Globus pallidus (tissue), 1 donor: ENCODE data around the gene B4GALT2.

Source experiments
- DNase-seq: peaks from one replicate; pipeline ENCODE4 v3.0.0-alpha.2; 2015; ENCODE audit warnings: low spot score

B4GALT2 gene

DNA sequence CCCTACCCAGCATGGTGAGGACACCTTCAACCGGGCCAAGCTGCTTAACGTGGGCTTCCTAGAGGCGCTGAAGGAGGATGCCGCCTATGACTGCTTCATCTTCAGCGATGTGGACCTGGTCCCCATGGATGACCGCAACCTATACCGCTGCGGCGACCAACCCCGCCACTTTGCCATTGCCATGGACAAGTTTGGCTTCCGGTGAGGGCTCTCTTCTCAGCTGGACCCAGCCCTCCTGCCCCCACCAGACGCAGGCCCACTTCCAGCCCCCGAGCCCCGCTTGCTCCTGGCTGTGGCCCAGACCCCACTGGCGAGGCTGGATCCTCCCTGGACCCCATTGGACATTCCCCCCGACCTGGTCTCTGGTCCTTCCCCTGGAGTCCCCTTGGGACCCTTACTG lies 5.8 kb downstream of the B4GALT2 start:
- no peak for DNase-seq

DNA sequence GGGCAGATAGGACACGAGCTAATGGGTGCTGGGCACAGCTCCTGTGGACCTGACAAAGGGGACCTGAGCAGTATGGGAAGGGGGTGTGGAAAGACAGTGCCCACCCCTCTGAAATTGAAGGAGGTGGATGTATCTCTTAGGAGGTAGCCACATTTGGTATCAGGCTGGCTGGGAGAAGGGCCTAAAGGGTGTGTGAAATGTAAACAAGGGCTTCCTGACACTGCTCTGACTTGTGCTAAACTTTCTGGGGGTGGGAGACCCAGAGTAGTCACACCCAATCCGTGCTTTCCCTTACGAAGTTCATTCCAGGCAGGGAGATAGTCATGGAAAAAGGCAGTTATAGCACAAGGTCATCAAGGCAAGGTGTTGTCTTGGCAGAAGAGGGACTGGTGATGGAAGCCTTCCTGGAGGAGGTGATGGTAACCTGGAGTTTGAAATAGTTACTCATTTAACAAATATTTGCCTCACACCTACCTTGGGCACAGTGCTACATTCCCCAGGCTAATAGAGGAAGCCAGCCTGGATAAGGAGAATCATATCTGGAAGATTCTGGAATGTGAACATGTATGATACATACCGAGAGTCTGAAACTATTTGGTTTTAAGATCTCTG lies 7.1 kb downstream of the B4GALT2 start:
- no peak for DNase-seq

- no peak for DNase-seq
Measured at GRCh38 chr1:43986712-43987111, 7.7 kb downstream of the B4GALT2 start.

DNA sequence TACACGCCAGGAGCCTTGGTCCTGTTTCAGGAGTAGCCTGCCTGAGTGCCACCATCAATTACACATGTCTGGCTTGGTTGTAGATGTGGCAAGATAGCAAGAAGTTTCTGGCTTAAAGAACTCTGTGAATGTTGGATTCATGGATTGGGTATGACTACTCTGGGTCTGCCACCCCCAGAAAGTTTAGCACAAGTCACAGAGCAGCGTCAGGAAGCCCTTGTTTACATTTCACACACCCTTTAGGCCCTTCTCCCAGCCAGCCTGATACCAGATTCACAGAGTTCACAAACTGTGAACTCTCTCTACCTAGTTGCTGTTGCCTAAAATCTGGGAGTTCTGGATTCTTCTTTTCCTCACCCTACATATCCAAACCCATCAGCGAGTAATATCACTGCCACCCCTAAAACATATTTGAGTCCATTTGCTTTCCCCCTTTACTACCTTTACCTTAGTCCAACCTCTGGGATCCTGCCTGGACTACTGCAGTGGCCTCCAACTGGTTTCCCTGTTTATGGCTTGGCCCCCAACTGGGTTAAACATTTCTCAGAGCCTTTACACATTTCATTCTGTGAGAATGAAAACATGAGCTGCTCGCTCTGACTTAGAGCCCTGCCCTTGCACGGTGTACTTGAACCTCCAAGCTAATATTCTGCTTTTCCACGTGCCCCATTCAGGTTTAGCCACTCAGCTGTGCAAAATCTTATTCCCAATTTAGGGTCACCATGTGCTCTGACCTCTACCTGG lies 8.3 kb downstream of the B4GALT2 start:
- no peak for DNase-seq

DNA sequence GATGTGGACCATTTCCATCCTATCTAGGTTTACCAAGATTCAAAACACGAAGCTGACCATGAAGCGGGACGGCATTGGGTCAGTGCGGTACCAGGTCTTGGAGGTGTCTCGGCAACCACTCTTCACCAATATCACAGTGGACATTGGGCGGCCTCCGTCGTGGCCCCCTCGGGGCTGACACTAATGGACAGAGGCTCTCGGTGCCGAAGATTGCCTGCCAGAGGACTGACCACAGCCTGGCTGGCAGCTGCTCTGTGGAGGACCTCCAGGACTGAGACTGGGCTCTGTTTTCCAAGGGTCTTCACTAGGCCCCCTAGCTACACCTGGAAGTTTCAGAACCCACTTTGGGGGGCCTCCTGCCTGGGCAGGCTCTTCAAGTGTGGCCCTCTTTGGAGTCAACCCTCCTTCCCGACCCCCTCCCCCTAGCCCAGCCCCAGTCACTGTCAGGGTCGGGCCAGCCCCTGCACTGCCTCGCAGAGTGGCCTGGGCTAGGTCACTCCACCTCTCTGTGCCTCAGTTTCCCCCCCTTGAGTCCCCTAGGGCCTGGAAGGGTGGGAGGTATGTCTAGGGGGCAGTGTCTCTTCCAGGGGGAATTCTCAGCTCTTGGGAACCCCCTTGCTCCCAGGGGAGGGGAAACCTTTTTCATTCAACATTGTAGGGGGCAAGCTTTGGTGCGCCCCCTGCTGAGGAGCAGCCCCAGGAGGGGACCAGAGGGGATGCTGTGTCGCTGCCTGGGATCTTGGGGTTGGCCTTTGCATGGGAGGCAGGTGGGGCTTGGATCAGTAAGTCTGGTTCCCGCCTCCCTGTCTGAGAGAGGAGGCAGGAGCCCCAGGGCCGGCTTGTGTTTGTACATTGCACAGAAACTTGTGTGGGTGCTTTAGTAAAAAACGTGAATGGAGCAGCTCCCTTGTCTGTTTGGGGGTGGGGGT lies 11.5 kb downstream of the B4GALT2 start:
- no peak for DNase-seq

- no peak for DNase-seq
Measured at GRCh38 chr1:43991200-43991475, 12.1 kb downstream of the B4GALT2 start.

GRCh38 chr1:43991476-43992231 lies 12.6 kb downstream of the B4GALT2 start, which contains the start of gene CCDC24:
Gene CCDC24 (plus strand): TSS chr1:43991599. CDS start chr1:43991879, 280 bp downstream.
- DNase-seq = peak; percentile 73

GRCh38 chr1:43992232-43992995 lies 13.4 kb downstream of the B4GALT2 start:
- no peak for DNase-seq

DNA sequence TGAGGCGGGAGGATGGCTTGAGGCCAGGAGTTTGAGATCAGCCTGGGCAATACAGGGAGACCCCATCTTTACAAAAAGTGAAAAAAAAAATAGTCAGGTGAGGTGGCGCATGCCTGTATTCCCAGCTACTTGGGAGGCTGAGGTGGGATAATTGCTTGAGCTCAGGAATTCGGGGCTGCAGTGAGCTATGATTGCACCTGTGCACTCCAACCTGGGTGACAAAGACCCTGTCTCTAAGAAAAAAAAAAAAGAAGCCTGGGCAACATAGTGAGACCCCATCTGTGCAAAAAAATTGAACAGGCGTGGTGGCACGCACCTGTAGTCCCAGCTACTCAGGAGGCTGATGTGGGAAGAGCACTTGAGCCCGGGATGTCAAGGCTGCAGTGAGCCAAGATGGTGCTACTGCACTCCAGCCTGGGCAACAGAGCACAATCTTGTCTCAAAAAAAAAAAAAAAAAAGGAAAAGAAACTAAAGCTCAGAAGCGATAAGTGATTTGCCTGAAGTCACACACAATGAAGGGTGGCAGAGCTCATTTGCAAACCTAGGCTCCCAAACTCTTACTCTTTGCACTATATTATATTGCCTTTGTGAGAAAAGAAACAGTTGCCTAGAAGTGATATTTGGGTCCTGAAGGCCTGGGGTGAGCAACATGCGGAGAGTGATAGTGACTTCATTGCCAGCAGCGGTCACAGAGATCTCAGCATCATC lies 14.3 kb downstream of the B4GALT2 start:
- DNase-seq = no peak

GRCh38 chr1:43994071-43994470 lies 15.1 kb downstream of the B4GALT2 start:
- DNase-seq = no peak

GRCh38 chr1:43994794-43995790 lies 16.1 kb downstream of the B4GALT2 start:
- DNase-seq = no peak

- no peak for DNase-seq
Measured at GRCh38 chr1:43995984-43996732, 17.1 kb downstream of the B4GALT2 start.

DNA sequence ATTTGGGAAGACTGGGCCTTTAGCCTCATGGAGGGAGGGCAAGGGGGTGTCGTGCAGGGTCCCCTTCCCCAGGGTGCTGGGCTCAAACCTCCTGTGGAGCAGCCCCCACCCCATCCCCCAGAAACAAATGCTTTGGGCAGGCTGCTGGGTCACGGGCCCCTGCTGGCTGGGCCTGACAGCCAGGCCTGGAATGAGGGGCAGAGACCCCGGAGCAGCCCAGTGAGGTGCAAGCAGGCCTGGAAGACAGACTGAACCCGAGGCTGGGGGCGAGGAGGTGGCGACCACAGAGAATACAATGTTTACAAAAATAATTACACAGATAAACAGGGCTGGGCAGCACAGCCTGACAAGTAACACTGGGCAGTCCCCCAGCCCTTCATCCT lies 17.7 kb downstream of the B4GALT2 start:
- DNase-seq = no peak

DNA sequence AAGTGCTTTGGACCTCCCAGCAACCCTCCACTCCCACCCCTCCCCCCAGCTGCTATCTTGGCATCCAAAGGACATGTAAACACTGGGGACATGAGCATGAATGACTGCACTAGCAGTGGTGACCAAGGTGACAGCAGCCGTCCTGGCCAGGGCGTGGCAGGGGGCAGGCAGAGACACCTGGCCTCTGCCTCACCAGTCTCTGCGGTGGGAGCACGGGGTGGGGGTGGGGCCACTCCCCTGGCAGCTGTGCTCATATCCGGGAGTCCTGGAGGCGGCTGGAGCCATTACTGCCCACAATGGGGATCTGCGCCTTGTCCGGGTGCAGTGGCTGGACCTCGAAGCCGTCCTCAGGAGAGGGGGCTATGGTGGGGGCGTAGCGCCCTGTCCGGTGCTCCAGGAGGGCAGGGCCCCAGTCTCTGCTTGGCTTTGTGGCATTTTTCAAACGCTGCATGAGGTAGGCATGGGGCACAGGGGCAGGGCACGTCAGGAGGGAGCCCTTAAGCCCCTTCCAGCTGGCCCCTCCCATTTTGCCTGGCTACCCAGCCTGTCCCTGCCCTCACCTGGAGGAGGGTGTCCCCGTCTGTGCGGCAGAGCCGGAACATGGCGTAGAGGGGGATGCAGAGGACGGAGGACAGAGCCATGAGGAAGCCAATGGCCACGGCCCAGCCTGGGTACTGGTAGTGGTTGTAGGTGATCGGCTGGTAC lies 18.4 kb downstream of the B4GALT2 start:
- DNase-seq = no peak

DNA sequence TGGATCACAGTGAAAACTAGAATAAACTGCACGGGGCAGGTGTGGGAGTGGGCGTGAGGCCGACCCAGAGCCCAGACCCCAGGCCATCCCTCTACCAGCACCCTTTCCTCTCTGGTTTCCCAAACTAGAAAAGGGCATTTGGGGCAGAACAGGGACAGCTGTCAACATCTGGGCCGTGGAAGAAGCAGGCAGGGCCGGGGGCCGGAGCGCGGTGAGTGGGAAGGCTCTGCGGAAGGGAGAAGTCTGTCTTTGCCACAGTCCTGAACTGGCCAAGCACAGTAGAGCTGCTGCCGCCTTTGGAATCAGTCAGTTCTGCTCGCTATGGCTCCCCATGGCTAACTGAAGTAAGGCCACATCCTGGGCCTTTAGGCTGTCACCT lies 19.0 kb downstream of the B4GALT2 start:
- DNase-seq = no peak

DNA sequence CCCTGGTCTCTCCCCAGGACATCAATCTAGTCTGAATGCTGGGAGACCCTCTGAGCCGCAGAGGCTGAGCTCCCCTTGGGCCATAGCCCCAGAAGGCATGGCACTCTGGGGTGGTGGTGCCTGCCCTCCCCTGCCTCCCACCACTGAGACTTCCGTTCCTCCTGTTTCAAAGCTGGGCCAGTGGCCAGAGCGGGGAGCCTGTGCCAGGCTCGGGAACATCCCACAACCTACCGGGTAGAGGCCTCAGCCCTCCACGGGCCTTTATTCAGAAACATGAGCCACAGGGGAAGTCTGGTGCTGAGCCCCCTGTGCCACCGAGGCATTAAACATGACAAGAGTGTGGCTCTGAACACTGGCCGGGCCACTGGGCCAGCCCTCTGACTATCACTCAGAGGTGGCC lies 20.4 kb downstream of the B4GALT2 start:
- no peak for DNase-seq

GRCh38 chr1:44000122-44000665 lies 21.2 kb downstream of the B4GALT2 start:
- DNase-seq = no peak

GRCh38 chr1:44002165-44002564 lies 23.2 kb downstream of the B4GALT2 start:
- DNase-seq = no peak
